DOHH2 (cell line): Measurements from ENCODE around the gene SLC25A11.

Experiments
- H3F3A ChIP-seq: fragments of 200-600 bp; sonication (generic), shearing (Covaris generic); 2 replicates; pipeline ENCODE4 v1.6.0; 2016; ENCODE audit warnings: antibody characterized with exemption, mild to moderate bottlenecking; ENCODE audit not compliant: control insufficient read depth, insufficient read depth
- H3K27ac ChIP-seq: fragments of 200-600 bp; sonication (generic); 2 replicates; pipeline ENCODE4 v1.5.1; 2014; ENCODE audit warnings: low read depth, mild to moderate bottlenecking, low read length, moderate library complexity
- H3K27me3 ChIP-seq: fragments of 200-600 bp; sonication (generic); 2 replicates; pipeline ENCODE4 v1.6.1; 2014; ENCODE audit warnings: mild to moderate bottlenecking, low read length, mixed read lengths; ENCODE audit not compliant: control insufficient read depth
- H3K36me3 ChIP-seq: fragments of 200-600 bp; sonication (generic); 2 replicates; pipeline ENCODE4 v1.6.1; 2014; ENCODE audit warnings: mild to moderate bottlenecking, low read length, moderate library complexity, mixed read lengths; ENCODE audit not compliant: control insufficient read depth
- H3K4me1 ChIP-seq: fragments of 200-600 bp; sonication (generic); 2 replicates; pipeline ENCODE4 v1.6.1; 2014; ENCODE audit warnings: mild to moderate bottlenecking, low read length, mixed read lengths; ENCODE audit not compliant: control insufficient read depth
- H3K4me2 ChIP-seq: fragments of 200-600 bp; sonication (generic); 2 replicates; pipeline ENCODE4 v1.6.0; 2014; ENCODE audit warnings: mild to moderate bottlenecking, low read length, moderate library complexity
- H3K4me3 ChIP-seq: fragments of 200-600 bp; sonication (generic); 2 replicates; pipeline ENCODE4 v1.5.1; 2014; ENCODE audit warnings: mild to moderate bottlenecking, low read length, mixed read lengths
- H3K79me2 ChIP-seq: fragments of 200-600 bp; sonication (generic); 2 replicates; pipeline ENCODE4 v1.6.1; 2014; ENCODE audit warnings: mild to moderate bottlenecking, low read length, mixed read lengths; ENCODE audit not compliant: control insufficient read depth
- H3K9me2 ChIP-seq: fragments of 200-600 bp; sonication (generic); replicated peaks from 2 replicates; pipeline ENCODE4 v1.6.1; 2014; ENCODE audit warnings: mild to moderate bottlenecking, low read length, mixed read lengths; ENCODE audit not compliant: control insufficient read depth
- H3K9me3 ChIP-seq: fragments of 200-600 bp; sonication (generic); 2 replicates; pipeline ENCODE4 v1.6.1; 2014; ENCODE audit warnings: antibody characterized with exemption, low read length, mixed read lengths; ENCODE audit not compliant: control insufficient read depth, insufficient read depth
- H4K20me1 ChIP-seq: fragments of 200-600 bp; sonication (generic); 2 replicates; pipeline ENCODE4 v1.6.0; 2014; ENCODE audit warnings: low read depth, mild to moderate bottlenecking, antibody characterized with exemption, low read length, moderate library complexity; ENCODE audit not compliant: control insufficient read depth, insufficient read depth
- EZH2phosphoT487 ChIP-seq: fragments of 200-600 bp; sonication (generic); IDR thresholded peaks from 2 replicates; pipeline ENCODE4 v1.6.1; 2017; ENCODE audit warnings: borderline replicate concordance, mild to moderate bottlenecking, antibody characterized with exemption, low read length, moderate library complexity, mixed read lengths
- TF ChIP-seq, protein P1 (sequence below): fragments of 200-600 bp; sonication (generic); IDR thresholded peaks from one replicate; pipeline ENCODE4 v1.5.1; 2014; ENCODE audit warnings: antibody characterized with exemption, mild to moderate bottlenecking, low read depth, low read length; ENCODE audit not compliant: poor library complexity, severe bottlenecking

The SLC25A11 gene

DNA sequence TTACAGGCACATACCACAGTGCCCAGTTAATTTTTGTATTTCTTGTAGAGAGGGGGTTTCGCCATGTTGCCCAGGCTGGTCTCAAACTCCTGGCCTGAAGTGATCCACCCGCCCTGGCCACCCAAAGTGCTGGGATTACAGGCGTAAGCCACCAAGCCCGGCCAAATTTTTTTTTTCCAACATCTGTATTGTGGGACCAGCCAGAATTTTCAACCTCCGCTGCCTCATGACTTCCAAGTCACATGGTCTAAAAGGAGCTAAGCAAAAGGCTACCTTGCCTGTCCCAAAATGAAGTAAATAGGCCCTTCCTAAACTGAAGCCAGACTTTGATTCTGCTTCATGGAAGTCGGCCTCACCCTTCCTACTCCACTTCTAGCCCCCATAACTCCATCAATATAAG is 32.0 kb upstream of the SLC25A11 start:
- H3K27me3 ChIP-seq, result no peaks in the 10 kb centered on the region
- no peaks in the 10 kb centered on the region; the same call in 1 of the 2 replicates for H3F3A ChIP-seq
- H3K4me1 ChIP-seq, result peaks cover 10% of the 10 kb centered on the region
- H3K36me3 ChIP-seq, result peaks cover 57% of the 10 kb centered on the region
- H3K4me3 ChIP-seq, result no peak overlapping the region
- peaks cover 13% of the 10 kb centered on the region for H3K79me2 ChIP-seq
- H3K27ac ChIP-seq, result no peak overlapping the region
- H4K20me1 ChIP-seq, result no peaks in the 10 kb centered on the region
- no peak for TF ChIP-seq EZH2phosphoT487
- TF ChIP-seq, protein P1, sequence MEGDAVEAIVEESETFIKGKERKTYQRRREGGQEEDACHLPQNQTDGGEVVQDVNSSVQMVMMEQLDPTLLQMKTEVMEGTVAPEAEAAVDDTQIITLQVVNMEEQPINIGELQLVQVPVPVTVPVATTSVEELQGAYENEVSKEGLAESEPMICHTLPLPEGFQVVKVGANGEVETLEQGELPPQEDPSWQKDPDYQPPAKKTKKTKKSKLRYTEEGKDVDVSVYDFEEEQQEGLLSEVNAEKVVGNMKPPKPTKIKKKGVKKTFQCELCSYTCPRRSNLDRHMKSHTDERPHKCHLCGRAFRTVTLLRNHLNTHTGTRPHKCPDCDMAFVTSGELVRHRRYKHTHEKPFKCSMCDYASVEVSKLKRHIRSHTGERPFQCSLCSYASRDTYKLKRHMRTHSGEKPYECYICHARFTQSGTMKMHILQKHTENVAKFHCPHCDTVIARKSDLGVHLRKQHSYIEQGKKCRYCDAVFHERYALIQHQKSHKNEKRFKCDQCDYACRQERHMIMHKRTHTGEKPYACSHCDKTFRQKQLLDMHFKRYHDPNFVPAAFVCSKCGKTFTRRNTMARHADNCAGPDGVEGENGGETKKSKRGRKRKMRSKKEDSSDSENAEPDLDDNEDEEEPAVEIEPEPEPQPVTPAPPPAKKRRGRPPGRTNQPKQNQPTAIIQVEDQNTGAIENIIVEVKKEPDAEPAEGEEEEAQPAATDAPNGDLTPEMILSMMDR, result no peak
- H3K9me3 ChIP-seq, result no peaks in the 10 kb centered on the region
- H3K4me2 ChIP-seq, result no peak overlapping the region
- H3K9me2 ChIP-seq, result no peaks in the 10 kb centered on the region

DNA sequence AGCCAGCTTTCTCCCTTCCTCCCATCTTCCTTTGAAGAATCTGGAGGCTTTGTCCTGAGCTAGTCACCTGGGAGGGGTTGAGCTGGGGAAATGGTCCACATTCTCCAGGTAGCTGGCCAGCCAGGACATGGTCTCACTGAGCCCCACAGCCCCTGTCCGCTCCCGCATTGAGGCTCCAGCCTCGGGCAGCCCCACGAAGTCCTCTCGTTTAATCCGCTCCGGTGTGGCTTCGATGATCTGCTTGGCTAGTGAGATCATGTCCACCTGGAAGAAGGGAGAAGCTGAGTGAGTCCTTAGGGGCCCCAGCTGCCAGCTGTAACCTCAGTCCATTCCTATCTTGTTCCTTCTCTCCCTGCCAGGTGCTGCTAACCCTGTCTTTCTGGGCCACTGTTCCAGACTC is 30.4 kb upstream of the SLC25A11 start:
- H3F3A ChIP-seq, result no peaks in the 10 kb centered on the region; the same call in 1 of the 2 replicates
- TF ChIP-seq, protein P1, result no peak
- TF ChIP-seq EZH2phosphoT487, result no peak
- H3K36me3 ChIP-seq, result peaks cover 66% of the 10 kb centered on the region
- peaks cover 19% of the 10 kb centered on the region for H3K4me1 ChIP-seq
- peaks cover 27% of the 10 kb centered on the region for H3K79me2 ChIP-seq
- no peaks in the 10 kb centered on the region for H3K27me3 ChIP-seq
- no peak overlapping the region for H3K27ac ChIP-seq
- H3K9me2 ChIP-seq, result no peaks in the 10 kb centered on the region
- H3K9me3 ChIP-seq, result no peaks in the 10 kb centered on the region
- H4K20me1 ChIP-seq, result no peaks in the 10 kb centered on the region
- H3K4me2 ChIP-seq, result no peak overlapping the region
- no peak overlapping the region for H3K4me3 ChIP-seq

DNA sequence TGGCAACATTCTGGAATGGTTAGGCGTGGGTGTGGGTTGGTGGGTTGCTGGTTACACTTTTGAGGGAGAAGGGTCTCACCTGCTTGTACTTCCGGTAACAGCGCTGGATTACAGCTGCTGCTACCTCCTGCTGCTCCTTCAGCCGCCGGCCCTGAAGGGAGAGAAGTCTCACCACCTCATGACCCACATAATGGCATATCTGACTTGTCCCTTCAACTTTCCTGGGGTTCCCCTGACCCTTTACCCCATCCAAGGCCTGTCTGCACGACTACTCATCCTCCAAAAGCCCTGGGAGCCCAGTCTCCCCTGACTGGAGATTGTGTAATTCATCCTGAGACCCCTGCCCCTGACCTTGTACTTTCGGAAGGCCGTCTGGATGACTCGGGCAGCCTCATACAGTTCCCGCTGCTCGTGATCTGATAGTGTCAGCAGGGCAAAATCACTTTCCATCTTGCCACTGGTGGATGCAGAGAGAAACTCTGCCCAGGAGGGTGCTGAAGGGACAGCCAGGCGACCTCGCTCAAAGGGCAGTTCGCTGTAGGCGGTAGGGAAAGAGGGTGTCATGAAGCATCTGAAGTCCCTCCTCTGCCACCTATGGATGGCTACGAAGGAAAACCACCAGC is 29.8 kb upstream of the SLC25A11 start:
- no peak overlapping the region for H3K27ac ChIP-seq
- no peaks in the 10 kb centered on the region for H3K9me3 ChIP-seq
- no peak overlapping the region for H3K4me3 ChIP-seq
- no peaks in the 10 kb centered on the region for H3K27me3 ChIP-seq
- H4K20me1 ChIP-seq, result no peaks in the 10 kb centered on the region
- no peaks in the 10 kb centered on the region for H3K9me2 ChIP-seq
- H3K4me2 ChIP-seq, result no peak overlapping the region
- H3K4me1 ChIP-seq, result peaks cover 19% of the 10 kb centered on the region
- H3K79me2 ChIP-seq, result peaks cover 29% of the 10 kb centered on the region
- H3F3A ChIP-seq, result no peaks in the 10 kb centered on the region; the same call in 1 of the 2 replicates
- H3K36me3 ChIP-seq, result peaks cover 64% of the 10 kb centered on the region
- TF ChIP-seq EZH2phosphoT487, result no peak
- TF ChIP-seq, protein P1, result no peak
